Skin epidermis (tissue), 12 donors: ENCODE data around the gene C16orf95.

Experiments used
- H3K27ac ChIP-seq, 21 experiments: fragments of 200-600 bp; sonication (generic) in 11 of 21; one replicate each; pipeline ENCODE4 v1.5.0; 2020; ENCODE audit warnings: mild to moderate bottlenecking in 3 of 21, inconsistent platforms in 2 of 21, moderate library complexity in 2 of 21
- H3K4me3 ChIP-seq, 7 experiments: fragments of 200-600 bp; sonication (generic) in 2 of 7; one replicate each; pipeline ENCODE4 v1.5.0; 2020; ENCODE audit warnings: inconsistent platforms in 2 of 7, mild to moderate bottlenecking in 2 of 7, moderate library complexity in 1 of 7

The C16orf95 gene

GRCh38 chr16:87334651-87335624 lies 17.7 kb upstream of the C16orf95 start:
- no peak overlapping the region for H3K4me3 ChIP-seq
- H3K27ac ChIP-seq, result no peak overlapping the region

- no peak overlapping the region for H3K27ac ChIP-seq
These were observed 16.6 kb upstream of the C16orf95 start for GRCh38 chr16:87333581-87334331.

GRCh38 chr16:87333101-87333500 lies 15.9 kb upstream of the C16orf95 start:
- Histone ChIP-seq H3K27ac (no peak overlapping the region), H3K4me3 (no peak overlapping the region)

More at GRCh38 chr16:87333581-87334331, 16.6 kb upstream of the C16orf95 start:
- H3K4me3 ChIP-seq, result no peak overlapping the region

DNA sequence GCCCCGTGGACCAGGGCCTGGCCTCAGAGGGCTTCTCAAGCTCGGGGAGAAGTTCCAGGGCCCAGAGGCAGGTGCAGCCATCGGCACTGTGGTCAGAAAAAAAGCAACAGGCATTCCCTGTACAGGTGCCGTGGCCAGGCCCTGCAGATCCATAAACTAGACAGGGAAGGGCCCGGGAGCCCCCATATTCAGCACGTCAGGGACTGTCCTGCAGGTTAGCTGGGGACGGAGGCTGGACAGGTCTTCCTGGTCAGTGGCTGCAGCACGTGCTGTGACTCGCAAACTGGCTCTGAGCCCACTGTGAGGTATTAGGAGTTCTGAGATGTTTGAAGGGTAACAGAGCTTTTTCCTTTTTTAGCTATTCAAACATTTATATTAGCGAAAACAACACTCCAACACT lies 15.0 kb upstream of the C16orf95 start:
- H3K27ac ChIP-seq, result no peak overlapping the region
- H3K4me3 ChIP-seq, result no peak overlapping the region

GRCh38 chr16:87331241-87331801 lies 14.1 kb upstream of the C16orf95 start:
- H3K27ac ChIP-seq, result no peak overlapping the region
- no peak overlapping the region for H3K4me3 ChIP-seq

GRCh38 chr16:87330646-87331045 lies 13.5 kb upstream of the C16orf95 start:
- Histone ChIP-seq H3K27ac (no peak overlapping the region), H3K4me3 (no peak overlapping the region)

DNA sequence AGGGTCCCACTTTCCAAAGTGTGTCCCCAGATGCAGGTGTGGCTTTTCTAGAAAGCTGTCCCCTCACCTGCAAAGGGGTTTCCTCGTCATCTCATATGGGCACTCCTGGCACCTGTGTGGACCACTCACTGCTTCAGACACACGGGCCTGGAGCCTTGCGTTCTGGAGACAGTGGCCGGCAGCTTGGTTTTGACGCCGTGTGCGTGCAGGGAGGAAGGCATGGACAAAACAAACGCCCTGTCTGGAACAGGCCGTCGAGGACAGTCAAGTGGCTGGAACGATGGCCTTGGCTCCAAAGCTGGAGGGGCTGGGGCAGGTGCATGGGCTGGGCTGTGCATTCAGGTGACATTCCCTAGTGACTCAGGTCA lies 13.0 kb upstream of the C16orf95 start:
- Histone ChIP-seq H3K4me3 (no peak overlapping the region), H3K27ac (peak overlapping the region in 2 of 21 experiments; percentile 51 to 71)

- Histone ChIP-seq H3K4me3 (no peak overlapping the region), H3K27ac (peak overlapping the region in 4 of 21 experiments; percentile 14 to 71 (median 38))
These were observed 12.5 kb upstream of the C16orf95 start for GRCh38 chr16:87329436-87330256.

DNA sequence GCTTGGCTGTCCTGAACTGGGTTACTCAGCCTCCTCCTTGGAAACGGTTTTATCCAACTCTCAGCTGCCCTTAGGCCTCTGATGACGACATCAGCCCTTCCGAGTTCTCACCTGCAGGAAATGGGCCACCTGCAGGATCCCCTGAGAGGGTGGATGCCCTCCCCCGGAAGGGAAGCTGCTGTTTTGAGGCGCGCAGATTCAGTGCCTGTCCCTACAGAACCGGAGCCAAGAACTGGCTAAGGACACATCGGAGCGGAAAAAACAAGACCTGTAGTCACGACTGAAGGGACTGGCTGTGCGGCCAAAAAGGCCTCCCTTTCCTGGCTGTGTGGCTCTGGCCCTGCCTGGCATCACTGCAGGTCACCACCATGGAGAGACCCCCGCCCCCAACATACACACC lies 11.7 kb upstream of the C16orf95 start:
- H3K27ac ChIP-seq, result peak overlapping the region in 3 of 21 experiments; percentile 14 to 71 (median 24)
- H3K4me3 ChIP-seq, result no peak overlapping the region

- H3K27ac ChIP-seq, result peak overlapping the region in 1 of 21 experiments; percentile 69
- H3K4me3 ChIP-seq, result no peak overlapping the region
These were observed 10.8 kb upstream of the C16orf95 start for GRCh38 chr16:87327798-87328495.

DNA sequence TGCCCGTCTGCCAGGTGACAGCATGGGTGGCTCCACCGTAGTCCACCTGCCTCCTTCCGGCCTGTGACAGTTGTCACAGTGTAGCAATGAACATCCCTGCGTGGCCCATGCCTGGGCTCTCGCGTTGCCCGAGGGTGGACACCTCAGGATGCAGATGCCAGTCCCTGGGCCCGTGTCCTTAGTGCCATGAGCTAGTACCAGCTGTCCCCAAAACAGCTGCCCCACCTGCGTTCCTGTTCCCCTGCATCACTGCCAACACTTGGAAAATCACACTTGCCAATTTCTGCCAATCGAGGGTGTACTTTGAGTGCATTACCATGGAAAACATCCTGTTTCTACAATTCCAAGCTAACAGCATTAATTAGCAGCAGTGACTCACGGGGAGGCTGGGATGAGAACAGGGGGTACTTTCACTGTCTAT lies 9.0 kb upstream of the C16orf95 start:
- H3K27ac ChIP-seq, result peak overlapping the region in 2 of 21 experiments; percentile 10 to 43
- no peak overlapping the region for H3K4me3 ChIP-seq

DNA sequence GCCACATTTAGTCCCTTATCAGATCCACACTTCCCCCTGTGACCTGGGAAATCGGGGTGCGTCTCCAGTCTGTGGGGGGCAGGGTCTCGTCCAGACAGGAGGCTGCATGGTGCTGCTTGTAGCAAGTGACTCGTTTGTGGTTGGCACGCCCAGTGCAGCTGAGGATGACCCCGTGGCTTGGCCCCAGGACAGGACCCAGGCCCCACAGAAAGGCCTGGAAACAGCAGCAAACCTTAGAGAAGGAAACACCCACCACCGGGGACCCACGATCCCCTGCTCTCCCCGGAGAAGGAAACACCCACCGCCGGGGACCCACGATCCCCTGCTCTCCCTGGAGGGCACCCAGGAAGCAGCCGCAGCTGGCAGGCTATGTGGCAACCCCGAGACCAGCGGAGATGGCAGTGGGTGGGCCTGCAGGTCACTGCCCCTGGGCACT lies 8.2 kb upstream of the C16orf95 start:
- peak overlapping the region in 2 of 21 experiments; percentile 10 to 43 for H3K27ac ChIP-seq
- no peak overlapping the region for H3K4me3 ChIP-seq

- Histone ChIP-seq H3K27ac (peak overlapping the region in 2 of 21 experiments; percentile 27 to 43), H3K4me3 (no peak overlapping the region)
These were observed 7.5 kb upstream of the C16orf95 start for GRCh38 chr16:87324411-87325275.

- peak overlapping the region in 1 of 21 experiments; percentile 3 for H3K27ac ChIP-seq
- H3K4me3 ChIP-seq, result no peak overlapping the region
These were observed 6.7 kb upstream of the C16orf95 start for GRCh38 chr16:87323727-87324410.

DNA sequence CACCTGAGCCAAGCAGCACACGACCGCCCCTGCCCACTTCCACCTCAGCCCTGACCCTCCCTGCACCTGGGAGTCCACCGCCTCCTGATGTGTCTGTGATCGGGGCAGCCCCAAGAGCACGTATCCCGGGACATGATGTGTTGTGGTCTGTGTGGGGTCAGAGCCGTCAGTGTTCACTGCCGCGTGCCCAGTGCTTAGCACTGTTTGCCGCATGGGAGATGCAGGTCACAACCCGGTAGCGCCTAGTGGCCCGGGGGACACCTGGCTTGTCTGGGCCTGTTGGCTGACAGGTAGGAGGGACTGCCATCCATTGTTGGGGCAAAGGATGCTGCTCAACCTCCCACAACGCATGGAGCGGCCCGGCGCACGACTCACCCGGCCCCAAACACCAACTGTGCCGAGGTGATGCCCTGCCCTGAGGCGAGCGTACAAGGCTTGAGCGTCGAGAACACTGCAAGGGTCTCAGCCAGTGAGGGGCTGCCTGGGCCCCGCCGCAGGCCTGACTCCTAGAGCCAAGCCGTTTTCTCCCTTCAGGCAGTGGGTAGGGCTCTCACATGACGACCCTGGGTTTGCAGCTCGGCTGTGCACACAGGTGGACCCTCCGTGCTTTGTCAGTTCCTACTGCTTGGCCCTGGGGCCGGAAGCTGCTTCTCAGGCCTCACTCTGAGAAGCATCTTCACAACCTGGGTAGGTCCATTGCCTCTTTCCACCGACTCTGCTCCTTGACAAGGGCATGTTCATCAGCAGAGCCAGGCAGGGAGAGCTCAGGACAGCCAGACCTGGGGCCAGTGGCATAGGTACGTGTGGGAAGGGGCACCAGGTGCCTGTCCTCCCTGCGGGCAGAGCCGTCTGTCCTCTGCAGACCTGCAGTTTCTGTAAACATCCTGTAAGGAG lies 5.9 kb upstream of the C16orf95 start:
- Histone ChIP-seq H3K27ac (peak overlapping the region in 1 of 21 experiments; percentile 3), H3K4me3 (no peak overlapping the region)

DNA sequence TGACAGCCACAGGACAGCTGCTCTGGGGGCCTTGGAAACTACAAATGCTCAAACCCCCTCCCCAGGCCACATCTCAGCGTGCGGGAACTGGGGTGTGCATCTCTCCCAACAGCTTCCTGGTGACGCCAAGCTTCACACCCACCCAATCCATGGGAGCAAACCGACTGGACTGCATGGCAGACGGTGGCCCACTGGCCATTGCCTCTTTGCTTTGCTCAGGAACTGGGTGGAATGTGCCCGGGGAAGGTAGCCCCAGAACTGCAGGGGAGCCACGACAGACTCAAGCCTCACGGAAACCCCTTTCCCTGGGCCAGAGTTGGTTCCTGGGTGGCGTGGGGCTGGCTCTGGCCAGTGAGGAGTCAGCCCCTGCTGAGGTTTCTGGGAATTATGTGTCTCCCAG lies 5.2 kb upstream of the C16orf95 start:
- Histone ChIP-seq H3K27ac (no peak overlapping the region), H3K4me3 (no peak overlapping the region)
